ENCODE measurements around the gene MYLK4.

MYLK4 gene

GRCh38 chr6:2751871-2752270 is 1.1 kb upstream of the MYLK4 start:
- no peak for TF ChIP-seq CTCF (IDR thresholded peaks at IDR 0.05; ENCODE audit: insufficient read depth, low read depth, low read length, missing control alignments)
- DNase-seq (ENCODE audit: low read depth), result no peak
- no peak overlapping the region for H3K4me3 ChIP-seq (ENCODE audit: low read depth, low read length)

- TF ChIP-seq CTCF (IDR thresholded peaks at IDR 0.05; ENCODE audit: insufficient read depth, low read depth, low read length, missing control alignments), result peak; percentile 72
- DNase-seq (ENCODE audit: low read depth), result peak; percentile 63
- H3K4me3 ChIP-seq (ENCODE audit: low read depth, low read length), result no peak overlapping the region
Observed at GRCh38 chr6:2749969-2750600, 637 bp downstream of the MYLK4 start.

GRCh38 chr6:2748183-2748582 is 2.5 kb downstream of the MYLK4 start:
- no peak for DNase-seq (ENCODE audit: low read depth)
- no peak for TF ChIP-seq CTCF (IDR thresholded peaks at IDR 0.05; ENCODE audit: insufficient read depth, low read depth, low read length, missing control alignments)
- H3K4me3 ChIP-seq (ENCODE audit: low read depth, low read length), result no peak overlapping the region

GRCh38 chr6:2746557-2747061 is 4.1 kb downstream of the MYLK4 start:
- no peak for TF ChIP-seq CTCF (IDR thresholded peaks at IDR 0.05; ENCODE audit: insufficient read depth, low read depth, low read length, missing control alignments)
- DNase-seq (ENCODE audit: low read depth), result no peak
- no peak overlapping the region for H3K4me3 ChIP-seq (ENCODE audit: low read depth, low read length)

GRCh38 chr6:2745246-2745645 is 5.5 kb downstream of the MYLK4 start:
- DNase-seq (ENCODE audit: low read depth), result no peak
- no peak overlapping the region for H3K4me3 ChIP-seq (ENCODE audit: low read depth, low read length)
- no peak for TF ChIP-seq CTCF (IDR thresholded peaks at IDR 0.05; ENCODE audit: insufficient read depth, low read depth, low read length, missing control alignments)

GRCh38 chr6:2744778-2745177 is 5.9 kb downstream of the MYLK4 start:
- TF ChIP-seq CTCF (IDR thresholded peaks at IDR 0.05; ENCODE audit: insufficient read depth, low read depth, low read length, missing control alignments), result no peak
- H3K4me3 ChIP-seq (ENCODE audit: low read depth, low read length), result no peak overlapping the region
- DNase-seq (ENCODE audit: low read depth), result no peak

- TF ChIP-seq CTCF (IDR thresholded peaks at IDR 0.05; ENCODE audit: insufficient read depth, low read depth, low read length, missing control alignments), result peak; percentile 0
- no peak for DNase-seq (ENCODE audit: low read depth)
- H3K4me3 ChIP-seq (ENCODE audit: low read depth, low read length), result no peak overlapping the region
Observed at GRCh38 chr6:2744209-2744771, 6.4 kb downstream of the MYLK4 start.
